Hepatocyte (in vitro differentiated cells): ENCODE results near the gene PRR14L.
"Not testable (repeated sequence)": the region's sequence is repeated elsewhere in the genome, so short reads cannot be mapped to it uniquely, and the experiment has no call there.

Source experiments
- EZH2 ChIP-seq: fragments of 200-600 bp; sonication (generic); IDR thresholded peaks from 2 replicates; pipeline ENCODE4 v1.6.1; 2016; ENCODE audit warnings: antibody characterized with exemption, mild to moderate bottlenecking, borderline replicate concordance
- EZH2phosphoT487 ChIP-seq: fragments of 200-600 bp; sonication (generic); IDR thresholded peaks from one replicate; pipeline ENCODE4 v1.6.1; 2018; ENCODE audit warnings: antibody characterized with exemption, mild to moderate bottlenecking, low read depth, moderate library complexity; ENCODE audit not compliant: unreplicated experiment, severe bottlenecking
- TF ChIP-seq, protein P1 (sequence below): fragments of 200-600 bp; sonication (generic); IDR thresholded peaks from 2 replicates; pipeline ENCODE4 v1.5.1; 2016; ENCODE audit warnings: antibody characterized with exemption, mild to moderate bottlenecking; ENCODE audit not compliant: poor library complexity

DNA sequence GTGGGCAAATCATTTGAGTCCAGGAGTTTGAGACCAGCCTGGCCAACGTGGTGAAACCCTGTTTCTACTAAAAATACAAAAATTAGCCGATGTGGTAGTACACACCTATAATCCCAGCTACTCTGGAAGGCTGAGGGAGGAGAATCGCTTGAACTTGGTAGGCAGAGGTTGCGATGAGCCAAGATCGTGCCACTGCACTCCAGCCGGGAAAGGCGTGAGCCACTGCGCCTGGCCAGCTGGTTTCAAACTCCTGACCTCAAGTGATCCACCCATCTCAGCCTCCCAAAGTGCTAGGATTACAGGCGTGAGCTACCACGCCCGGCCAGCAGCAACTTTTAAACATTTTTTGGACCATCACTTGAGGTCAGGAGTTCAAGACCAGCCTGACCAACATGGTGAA, 55.9 kb downstream of the PRR14L start:
- not testable (repeated sequence) for TF ChIP-seq EZH2, EZH2phosphoT487
- TF ChIP-seq, protein P1, sequence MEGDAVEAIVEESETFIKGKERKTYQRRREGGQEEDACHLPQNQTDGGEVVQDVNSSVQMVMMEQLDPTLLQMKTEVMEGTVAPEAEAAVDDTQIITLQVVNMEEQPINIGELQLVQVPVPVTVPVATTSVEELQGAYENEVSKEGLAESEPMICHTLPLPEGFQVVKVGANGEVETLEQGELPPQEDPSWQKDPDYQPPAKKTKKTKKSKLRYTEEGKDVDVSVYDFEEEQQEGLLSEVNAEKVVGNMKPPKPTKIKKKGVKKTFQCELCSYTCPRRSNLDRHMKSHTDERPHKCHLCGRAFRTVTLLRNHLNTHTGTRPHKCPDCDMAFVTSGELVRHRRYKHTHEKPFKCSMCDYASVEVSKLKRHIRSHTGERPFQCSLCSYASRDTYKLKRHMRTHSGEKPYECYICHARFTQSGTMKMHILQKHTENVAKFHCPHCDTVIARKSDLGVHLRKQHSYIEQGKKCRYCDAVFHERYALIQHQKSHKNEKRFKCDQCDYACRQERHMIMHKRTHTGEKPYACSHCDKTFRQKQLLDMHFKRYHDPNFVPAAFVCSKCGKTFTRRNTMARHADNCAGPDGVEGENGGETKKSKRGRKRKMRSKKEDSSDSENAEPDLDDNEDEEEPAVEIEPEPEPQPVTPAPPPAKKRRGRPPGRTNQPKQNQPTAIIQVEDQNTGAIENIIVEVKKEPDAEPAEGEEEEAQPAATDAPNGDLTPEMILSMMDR: not testable (repeated sequence)
